PC-3 (cell line): ENCODE results near the gene PARD6A.

Experiments
- EZH2 ChIP-seq: fragments of 300-600 bp; sonication (generic); IDR thresholded peaks from one replicate; pipeline ENCODE4 v1.6.1; 2017; ENCODE audit warnings: antibody characterized with exemption, mild to moderate bottlenecking, low read length; ENCODE audit not compliant: unreplicated experiment
- TF ChIP-seq, protein P1 (sequence below): fragments of 300-600 bp; sonication (generic); conservative IDR thresholded peaks from 2 replicates; pipeline ENCODE4 v1.5.1; 2017; ENCODE audit warnings: antibody characterized with exemption, low read depth, mild to moderate bottlenecking, low read length

GRCh38 chr16:67697422-67698185, 36.8 kb downstream of the PARD6A start:
- no peak for TF ChIP-seq EZH2
- TF ChIP-seq, protein P1, sequence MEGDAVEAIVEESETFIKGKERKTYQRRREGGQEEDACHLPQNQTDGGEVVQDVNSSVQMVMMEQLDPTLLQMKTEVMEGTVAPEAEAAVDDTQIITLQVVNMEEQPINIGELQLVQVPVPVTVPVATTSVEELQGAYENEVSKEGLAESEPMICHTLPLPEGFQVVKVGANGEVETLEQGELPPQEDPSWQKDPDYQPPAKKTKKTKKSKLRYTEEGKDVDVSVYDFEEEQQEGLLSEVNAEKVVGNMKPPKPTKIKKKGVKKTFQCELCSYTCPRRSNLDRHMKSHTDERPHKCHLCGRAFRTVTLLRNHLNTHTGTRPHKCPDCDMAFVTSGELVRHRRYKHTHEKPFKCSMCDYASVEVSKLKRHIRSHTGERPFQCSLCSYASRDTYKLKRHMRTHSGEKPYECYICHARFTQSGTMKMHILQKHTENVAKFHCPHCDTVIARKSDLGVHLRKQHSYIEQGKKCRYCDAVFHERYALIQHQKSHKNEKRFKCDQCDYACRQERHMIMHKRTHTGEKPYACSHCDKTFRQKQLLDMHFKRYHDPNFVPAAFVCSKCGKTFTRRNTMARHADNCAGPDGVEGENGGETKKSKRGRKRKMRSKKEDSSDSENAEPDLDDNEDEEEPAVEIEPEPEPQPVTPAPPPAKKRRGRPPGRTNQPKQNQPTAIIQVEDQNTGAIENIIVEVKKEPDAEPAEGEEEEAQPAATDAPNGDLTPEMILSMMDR = no peak
